ENCODE data around the gene PPP6R3. TPM values are rescaled to one million over a fixed set of nuclear protein-coding genes. Genes with fewer than 3 reads are reported as not detected.
"Not testable (repeated sequence)": the region's sequence is repeated elsewhere in the genome, so short reads cannot be mapped to it uniquely, and the experiment has no call there.

PPP6R3 gene
- total RNA-seq, 1 donor from 2014 or later: 128 TPM

DNA sequence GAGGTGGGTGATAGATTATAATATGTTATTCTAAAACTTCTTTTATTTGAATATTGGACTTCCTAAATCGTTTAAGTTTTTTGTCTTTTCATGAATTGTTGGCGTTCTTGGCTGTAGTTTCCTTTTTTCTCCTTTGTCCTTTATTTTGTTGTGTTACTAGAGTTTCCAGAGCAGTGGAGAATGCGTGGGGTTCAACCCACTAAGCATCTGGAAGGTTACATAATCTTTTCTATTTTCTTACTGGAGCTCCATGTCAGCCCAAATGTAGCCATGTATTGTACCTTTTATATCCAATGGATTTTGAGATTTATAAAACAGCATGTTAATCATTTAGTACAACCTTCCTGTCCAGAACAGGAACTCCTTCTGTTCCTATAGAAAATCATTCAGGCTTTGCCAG lies 63.2 kb downstream of the PPP6R3 start:
- DNase-seq (ENCODE audit: low read depth, low spot score): no peak

DNA sequence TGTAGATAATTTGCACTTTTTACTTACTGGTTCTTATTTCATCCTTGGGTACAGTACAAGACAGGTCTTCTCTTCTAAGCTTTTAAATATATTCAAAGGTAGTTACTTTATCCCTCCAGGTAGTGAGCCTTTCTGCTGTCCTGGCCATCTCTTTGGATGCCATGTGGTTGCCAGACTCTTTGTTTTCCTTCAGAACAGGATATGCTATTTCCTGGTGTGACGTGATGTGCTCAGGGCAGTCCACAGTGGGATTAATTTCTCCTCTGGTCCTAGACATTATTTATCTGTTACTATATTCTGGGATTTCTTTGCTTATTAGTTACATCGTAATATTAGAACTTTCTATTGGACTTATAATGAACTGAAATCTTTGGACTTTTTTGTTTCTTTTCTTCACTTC lies 63.7 kb downstream of the PPP6R3 start:
- DNase-seq (ENCODE audit: low read depth, low spot score): peak; percentile 17

- no peak for DNase-seq (ENCODE audit: low read depth, low spot score)
Measured at GRCh38 chr11:68524681-68525080, 64.1 kb downstream of the PPP6R3 start.

- no peak for DNase-seq (ENCODE audit: low read depth, low spot score)
Measured at GRCh38 chr11:68525336-68525735, 64.8 kb downstream of the PPP6R3 start.

- DNase-seq (ENCODE audit: low read depth, low spot score): peak; percentile 46
Measured at GRCh38 chr11:68525930-68526329, 65.4 kb downstream of the PPP6R3 start.

DNA sequence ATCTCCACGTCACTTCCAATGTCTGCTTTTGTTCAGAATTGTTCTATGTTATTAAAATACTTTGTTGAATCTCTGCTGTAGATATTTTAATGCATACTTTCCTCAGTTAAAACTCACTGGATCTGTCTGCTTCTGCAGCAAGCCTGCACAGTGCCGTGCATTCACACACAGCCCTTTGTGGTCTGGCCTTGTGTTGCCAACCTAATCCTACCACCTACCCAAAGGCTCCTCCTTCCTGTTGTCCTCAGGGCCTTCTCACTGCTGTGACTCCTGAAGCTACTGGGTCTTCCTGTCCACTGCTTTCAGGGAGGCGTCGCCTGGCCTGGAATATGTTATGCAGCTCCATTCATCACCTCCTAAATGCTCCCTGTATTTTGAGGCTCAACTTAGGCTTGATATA lies 67.0 kb downstream of the PPP6R3 start:
- DNase-seq (ENCODE audit: low read depth, low spot score): no peak

- DNase-seq (ENCODE audit: low read depth, low spot score): no peak
Measured at GRCh38 chr11:68528630-68529029, 68.1 kb downstream of the PPP6R3 start.

DNA sequence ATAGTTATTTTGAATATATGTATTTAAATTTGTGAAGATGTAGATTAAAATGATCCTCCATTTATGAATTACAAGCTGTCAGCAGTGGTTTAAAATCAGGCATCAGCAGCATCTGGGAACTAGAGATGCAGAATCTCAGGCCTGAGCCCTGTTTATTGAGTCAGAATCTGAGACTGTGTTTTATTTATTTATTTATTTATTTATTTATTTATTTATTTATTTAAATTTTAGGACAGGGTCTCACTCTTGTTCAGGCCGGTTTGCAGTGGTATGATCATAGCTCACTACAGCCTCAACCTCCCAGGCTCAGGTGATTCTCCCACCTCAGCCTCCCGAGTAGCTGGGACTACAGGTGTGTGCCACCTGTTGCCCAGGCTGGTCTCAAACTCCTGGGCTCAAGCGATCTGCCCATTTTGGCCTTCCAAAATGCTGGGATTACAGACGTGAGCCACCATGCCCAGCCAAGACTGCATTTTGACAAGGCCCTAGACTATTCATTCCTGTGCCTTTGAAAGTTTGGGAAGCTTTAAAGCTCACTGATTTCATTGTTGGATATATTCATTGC lies 70.7 kb downstream of the PPP6R3 start:
- no peak for DNase-seq (ENCODE audit: low read depth, low spot score)

GRCh38 chr11:68532727-68533369 lies 72.3 kb downstream of the PPP6R3 start:
- DNase-seq (ENCODE audit: low read depth, low spot score): no peak

- no peak for DNase-seq (ENCODE audit: low read depth, low spot score)
Measured at GRCh38 chr11:68533945-68534344, 73.4 kb downstream of the PPP6R3 start.

GRCh38 chr11:68535098-68535497 lies 74.5 kb downstream of the PPP6R3 start:
- DNase-seq (ENCODE audit: low read depth, low spot score): no peak

- DNase-seq (ENCODE audit: low read depth, low spot score): no peak
Measured at GRCh38 chr11:68536706-68537105, 76.2 kb downstream of the PPP6R3 start.

DNA sequence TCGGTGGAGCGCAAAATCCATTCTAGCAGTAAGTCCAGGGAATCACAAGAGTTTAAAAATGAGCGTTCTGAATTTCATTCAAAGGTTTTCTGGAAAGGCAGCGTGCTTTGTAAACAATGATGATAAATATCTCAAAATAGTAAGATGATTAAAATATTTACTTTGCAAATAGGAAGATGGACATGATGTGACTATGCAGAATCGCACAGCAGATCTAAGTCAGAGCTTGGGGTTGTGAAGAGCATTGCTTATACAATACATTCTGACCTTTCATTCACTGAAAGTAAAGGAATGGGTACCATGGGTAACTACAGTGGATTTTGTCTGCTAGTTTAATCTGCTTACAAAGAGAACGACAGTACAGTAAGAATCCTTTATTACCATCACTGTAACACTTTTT lies 77.5 kb downstream of the PPP6R3 start:
- no peak for DNase-seq (ENCODE audit: low read depth, low spot score)

GRCh38 chr11:68539395-68539794 lies 78.8 kb downstream of the PPP6R3 start:
- DNase-seq (ENCODE audit: low read depth, low spot score): no peak

DNA sequence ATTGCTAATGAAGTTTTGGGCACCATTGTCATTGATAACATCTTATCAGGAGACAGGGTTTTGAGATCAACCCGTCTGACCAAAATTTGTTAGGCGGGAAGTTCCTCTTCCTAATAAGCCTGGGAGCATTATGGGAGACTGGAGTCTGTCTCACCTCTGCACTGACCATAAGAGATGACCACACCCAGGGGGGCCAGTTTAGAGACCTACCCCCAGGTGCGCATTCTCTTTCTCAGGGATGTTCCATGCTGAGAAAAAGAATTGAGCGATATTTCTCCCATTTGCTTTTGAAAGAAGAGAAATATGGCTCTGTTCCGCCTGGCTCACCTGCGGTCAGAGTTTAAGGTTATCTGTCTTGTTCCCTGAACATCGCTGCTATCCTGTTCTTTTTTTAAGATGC lies 80.0 kb downstream of the PPP6R3 start:
- not testable (repeated sequence) for DNase-seq (ENCODE audit: low read depth, low spot score)

DNA sequence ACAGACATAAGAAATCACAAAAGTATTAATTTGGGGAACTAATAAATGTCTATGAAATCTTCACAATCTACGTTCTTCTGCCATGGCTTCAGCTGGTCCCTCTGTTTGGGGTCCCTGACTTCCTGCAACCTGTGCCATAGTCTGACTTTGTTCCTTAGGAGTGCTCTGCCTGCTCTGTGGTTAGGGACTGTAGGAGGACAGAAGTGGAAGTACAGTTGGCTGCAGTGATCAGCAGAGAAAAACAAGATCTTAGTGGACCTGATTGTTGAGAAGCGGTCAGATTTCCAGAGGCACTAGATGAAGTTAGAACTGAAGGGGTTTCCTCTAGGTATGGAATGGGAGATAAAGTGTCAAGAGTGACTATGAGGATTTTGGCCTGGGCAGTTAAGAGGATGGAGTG lies 80.6 kb downstream of the PPP6R3 start:
- no peak for DNase-seq (ENCODE audit: low read depth, low spot score)

- no peak for DNase-seq (ENCODE audit: low read depth, low spot score)
Measured at GRCh38 chr11:68541991-68542390, 81.4 kb downstream of the PPP6R3 start.

DNA sequence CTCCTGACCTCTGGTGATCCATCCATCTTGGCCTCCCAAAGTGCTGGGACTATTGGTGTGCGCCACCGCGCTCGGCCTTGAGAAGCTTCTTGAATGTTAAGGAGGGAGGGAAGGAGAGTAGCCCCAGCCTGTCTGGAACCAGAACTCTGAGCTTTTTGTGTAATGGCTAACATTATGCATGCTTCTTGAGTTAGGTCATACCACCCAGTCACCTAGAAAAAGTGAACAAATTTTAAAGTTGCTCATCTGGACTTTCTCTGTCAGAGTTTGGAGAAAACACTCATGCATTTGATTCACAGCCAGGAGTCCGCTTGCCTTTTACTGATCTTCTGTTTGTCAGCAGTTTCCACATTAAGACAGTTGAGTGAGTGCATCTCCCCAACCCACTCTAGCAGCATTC lies 82.1 kb downstream of the PPP6R3 start:
- DNase-seq (ENCODE audit: low read depth, low spot score): no peak

GRCh38 chr11:68543594-68543993 lies 83.0 kb downstream of the PPP6R3 start:
- no peak for DNase-seq (ENCODE audit: low read depth, low spot score)

GRCh38 chr11:68545347-68545746 lies 84.8 kb downstream of the PPP6R3 start:
- no peak for DNase-seq (ENCODE audit: low read depth, low spot score)

- DNase-seq (ENCODE audit: low read depth, low spot score): no peak
Measured at GRCh38 chr11:68545796-68546195, 85.2 kb downstream of the PPP6R3 start.

- DNase-seq (ENCODE audit: low read depth, low spot score): no peak
Measured at GRCh38 chr11:68546555-68546954, 86.0 kb downstream of the PPP6R3 start.

DNA sequence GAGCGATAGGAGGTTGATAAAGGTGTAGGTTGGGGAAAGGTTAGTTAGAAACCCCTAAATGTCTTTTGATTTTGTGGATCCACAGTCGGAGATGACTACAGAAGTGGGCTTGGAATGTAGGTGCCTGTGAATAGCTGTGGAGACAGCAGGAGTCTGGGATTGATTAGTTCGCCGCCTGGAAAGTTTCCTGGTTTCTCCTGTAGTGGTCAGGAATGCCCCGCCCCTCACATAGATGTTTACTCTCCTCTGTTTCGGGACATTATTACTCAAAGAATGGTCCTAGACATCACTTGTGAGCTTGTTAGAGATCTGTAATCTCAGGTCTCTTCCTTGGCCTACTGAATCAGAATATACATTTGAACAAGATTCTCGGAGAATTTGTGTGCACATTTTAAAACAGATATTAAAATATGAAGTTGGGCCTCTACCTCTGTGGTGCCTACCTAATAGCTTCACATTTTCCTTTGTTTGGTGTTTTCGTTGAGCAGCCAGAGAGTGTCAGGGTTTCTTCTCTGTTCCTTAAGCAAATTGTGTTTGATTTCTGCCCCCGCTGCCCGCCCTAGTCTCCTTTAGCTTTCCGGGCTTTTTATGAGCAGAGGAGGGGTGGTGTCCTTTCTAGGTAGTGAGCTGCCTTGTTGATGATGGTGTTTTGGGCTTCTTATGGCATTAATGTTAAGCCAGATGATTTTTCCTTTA lies 89.4 kb downstream of the PPP6R3 start:
- no peak for DNase-seq (ENCODE audit: low read depth, low spot score)

All from pulmonary artery endothelial cell (primary cell).